ENCODE measurements around the gene SRGAP2.
"Not testable (repeated sequence)": the region's sequence is repeated elsewhere in the genome, so short reads cannot be mapped to it uniquely, and the experiment has no call there.

SRGAP2 gene

GRCh38 chr1:206203364-206204158, at the start of gene SRGAP2:
Gene SRGAP2 (plus strand): TSS chr1:206203541. CDS start chr1:206205971, 2,430 bp downstream.
- peak; percentile 0 for ATAC-seq

- peak in 1 of 2 donors; percentile 59 for ATAC-seq
These were observed 35.9 kb upstream of the SRGAP2 start for GRCh38 chr1:206167350-206168029.

GRCh38 chr1:206169794-206170193, 33.5 kb upstream of the SRGAP2 start:
- not testable (repeated sequence) for ATAC-seq

- not testable (repeated sequence) for ATAC-seq
These were observed 30.1 kb upstream of the SRGAP2 start for GRCh38 chr1:206173110-206173719.

- not testable (repeated sequence) for ATAC-seq
These were observed 29.0 kb upstream of the SRGAP2 start for GRCh38 chr1:206174182-206174868.

GRCh38 chr1:206175459-206176113, 27.8 kb upstream of the SRGAP2 start:
- ATAC-seq: not testable (repeated sequence)

- not testable (repeated sequence) for ATAC-seq
These were observed 27.2 kb upstream of the SRGAP2 start for GRCh38 chr1:206176114-206176502.

GRCh38 chr1:206178061-206178989, 25.0 kb upstream of the SRGAP2 start:
- ATAC-seq: not testable (repeated sequence)

- ATAC-seq: not testable (repeated sequence)
These were observed 23.7 kb upstream of the SRGAP2 start for GRCh38 chr1:206179666-206180065.

GRCh38 chr1:206182368-206183317, 20.7 kb upstream of the SRGAP2 start:
- peak; percentile 28 to 55 for ATAC-seq

- ATAC-seq: not testable (repeated sequence)
These were observed 19.6 kb upstream of the SRGAP2 start for GRCh38 chr1:206183788-206184187.

- not testable (repeated sequence) for ATAC-seq
These were observed 17.6 kb upstream of the SRGAP2 start for GRCh38 chr1:206185778-206186177.

GRCh38 chr1:206186826-206187225, 16.5 kb upstream of the SRGAP2 start:
- not testable (repeated sequence) for ATAC-seq

- ATAC-seq: not testable (repeated sequence)
These were observed 8.2 kb upstream of the SRGAP2 start for GRCh38 chr1:206195182-206195581.

- ATAC-seq: not testable (repeated sequence)
These were observed 6.5 kb upstream of the SRGAP2 start for GRCh38 chr1:206196748-206197424.

GRCh38 chr1:206202789-206203363, 465 bp upstream of the SRGAP2 start, which contains the start of gene FAM72A:
Gene FAM72A (minus strand): TSS chr1:206202839. CDS start chr1:206202025, 814 bp downstream.
- ATAC-seq: peak; percentile 90 to 91

- not testable (repeated sequence) for ATAC-seq
These were observed 794 bp downstream of the SRGAP2 start for GRCh38 chr1:206204159-206204511.

GRCh38 chr1:206204871-206205270, 1.5 kb downstream of the SRGAP2 start:
- ATAC-seq: not testable (repeated sequence)

GRCh38 chr1:206205569-206205968, 2.2 kb downstream of the SRGAP2 start:
- not testable (repeated sequence) for ATAC-seq
